ENCODE measurements around the gene RNF152. TPM values are rescaled to one million over a fixed set of nuclear protein-coding genes. Genes with fewer than 3 reads are reported as not detected.

The RNF152 gene
- total and polyA plus RNA-seq, 8 donors = 1.4 to 99.9 (median 16.1) TPM

DNA sequence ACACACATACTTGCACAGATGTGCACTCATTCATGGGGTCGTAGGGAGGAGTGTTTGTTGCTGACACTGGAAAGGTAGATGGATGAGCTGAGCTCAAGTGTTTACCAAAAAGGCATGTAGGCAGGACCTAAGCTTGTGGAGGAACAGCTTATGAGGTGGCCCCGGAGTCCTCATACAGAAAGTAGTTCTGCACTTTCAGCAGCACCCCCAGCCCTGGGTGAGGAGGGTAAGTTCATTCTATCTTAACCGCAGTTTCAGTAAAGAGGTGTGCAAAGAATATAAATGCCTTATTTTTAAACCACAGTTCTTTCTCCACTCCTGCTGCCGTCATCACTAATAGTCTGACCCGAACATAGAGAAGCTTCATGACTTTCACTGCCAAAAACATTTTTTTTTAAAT, 31.7 kb upstream of the RNF152 start:
- intact Hi-C loops (cut with DNase I; ENCODE audit: low total_unique reads) = no loop called here

DNA sequence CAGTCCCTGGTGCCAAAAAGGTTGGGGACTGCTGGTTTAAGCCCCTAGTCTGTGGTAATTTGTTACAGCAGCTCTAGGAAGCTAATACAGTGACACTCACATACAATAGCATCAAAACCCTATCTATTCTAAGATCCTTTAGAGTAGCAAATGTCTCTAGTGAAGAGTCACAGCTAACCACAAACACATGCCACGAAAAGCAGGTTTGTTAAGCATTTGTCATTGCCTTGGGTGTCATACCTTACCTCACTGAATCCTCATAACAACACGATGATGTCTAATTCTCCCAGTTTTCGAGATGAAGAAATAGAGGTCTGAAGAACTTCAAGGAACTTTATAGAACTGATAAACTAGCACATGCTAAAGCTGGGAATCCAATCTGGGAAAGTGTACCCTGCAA, 29.6 kb upstream of the RNF152 start:
- no peak overlapping the region for H3K27ac ChIP-seq
- H3K9me3 ChIP-seq = no peaks in the 10 kb centered on the region
- TF ChIP-seq, protein P1, sequence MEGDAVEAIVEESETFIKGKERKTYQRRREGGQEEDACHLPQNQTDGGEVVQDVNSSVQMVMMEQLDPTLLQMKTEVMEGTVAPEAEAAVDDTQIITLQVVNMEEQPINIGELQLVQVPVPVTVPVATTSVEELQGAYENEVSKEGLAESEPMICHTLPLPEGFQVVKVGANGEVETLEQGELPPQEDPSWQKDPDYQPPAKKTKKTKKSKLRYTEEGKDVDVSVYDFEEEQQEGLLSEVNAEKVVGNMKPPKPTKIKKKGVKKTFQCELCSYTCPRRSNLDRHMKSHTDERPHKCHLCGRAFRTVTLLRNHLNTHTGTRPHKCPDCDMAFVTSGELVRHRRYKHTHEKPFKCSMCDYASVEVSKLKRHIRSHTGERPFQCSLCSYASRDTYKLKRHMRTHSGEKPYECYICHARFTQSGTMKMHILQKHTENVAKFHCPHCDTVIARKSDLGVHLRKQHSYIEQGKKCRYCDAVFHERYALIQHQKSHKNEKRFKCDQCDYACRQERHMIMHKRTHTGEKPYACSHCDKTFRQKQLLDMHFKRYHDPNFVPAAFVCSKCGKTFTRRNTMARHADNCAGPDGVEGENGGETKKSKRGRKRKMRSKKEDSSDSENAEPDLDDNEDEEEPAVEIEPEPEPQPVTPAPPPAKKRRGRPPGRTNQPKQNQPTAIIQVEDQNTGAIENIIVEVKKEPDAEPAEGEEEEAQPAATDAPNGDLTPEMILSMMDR (IDR thresholded peaks at IDR 0.05) = no peak
- TF ChIP-seq POLR2AphosphoS5 (IDR thresholded peaks at IDR 0.05) = no peak
- no peak for TF ChIP-seq EP300 (IDR thresholded peaks at IDR 0.05)
- intact Hi-C loops (cut with DNase I; ENCODE audit: low total_unique reads) = no loop called here
- no peaks in the 10 kb centered on the region for H3K36me3 ChIP-seq
- no peak for DNase-seq
- no peak overlapping the region for H3K4me3 ChIP-seq
- 87 to 93% (median 89%) methylated on average over 3 of the region's 3 CpGs for WGBS, 5 donors
- H3K27me3 ChIP-seq = no peaks in the 10 kb centered on the region
- H3K4me1 ChIP-seq = no peaks in the 10 kb centered on the region

More for the DNA sequence above, 31.7 kb upstream of the RNF152 start:
- DNase-seq = no peak
- WGBS, 5 donors = 39 to 78% (median 56%) methylated on average over 5 of the region's 5 CpGs
- Histone ChIP-seq H3K9me3 (no peaks in the 10 kb centered on the region), H3K36me3 (no peaks in the 10 kb centered on the region), H3K4me1 (no peaks in the 10 kb centered on the region), H3K27ac (no peak overlapping the region), H3K4me3 (no peak overlapping the region), H3K27me3 (no peaks in the 10 kb centered on the region)
- TF ChIP-seq, protein P1 (IDR thresholded peaks at IDR 0.05) = no peak
- TF ChIP-seq POLR2AphosphoS5 (IDR thresholded peaks at IDR 0.05) = no peak
- TF ChIP-seq POLR2A (IDR thresholded peaks at IDR 0.05) = no peak
- TF ChIP-seq EP300 (IDR thresholded peaks at IDR 0.05) = no peak

DNA sequence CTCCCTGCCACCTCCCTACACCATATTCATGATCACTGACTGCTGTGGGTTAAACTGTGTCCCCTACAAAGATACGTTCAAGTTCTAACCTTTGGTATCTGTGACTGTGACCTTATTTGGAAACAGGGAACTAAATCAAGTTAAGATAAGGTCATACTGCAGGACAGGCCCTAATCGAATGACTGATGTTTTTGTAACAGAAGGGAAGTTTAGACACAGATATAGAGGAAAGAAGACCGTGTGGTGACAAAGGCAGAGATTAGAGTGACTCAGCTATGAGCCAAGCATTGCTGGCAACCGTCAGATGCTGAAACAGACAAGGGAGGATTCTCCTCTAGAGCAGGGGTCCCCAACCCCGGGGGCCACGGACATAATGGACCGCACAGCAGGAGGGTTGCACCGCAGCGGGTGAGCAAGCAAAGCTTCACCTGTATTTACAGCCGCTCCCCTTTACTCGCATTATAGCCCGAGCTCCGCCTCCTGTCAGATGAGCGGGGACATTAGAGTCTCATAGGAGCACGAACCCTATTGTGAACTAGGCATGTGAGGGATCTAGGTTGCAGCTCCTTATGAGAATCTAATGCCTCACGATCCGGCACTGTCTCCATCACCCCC, 28.9 kb upstream of the RNF152 start:
- WGBS, 5 donors = 62 to 74% (median 73%) methylated on average over 17 of the region's 17 CpGs
- Histone ChIP-seq H3K4me3 (no peak overlapping the region), H3K36me3 (no peaks in the 10 kb centered on the region), H3K27ac (no peak overlapping the region), H3K27me3 (no peaks in the 10 kb centered on the region), H3K9me3 (no peaks in the 10 kb centered on the region), H3K4me1 (no peaks in the 10 kb centered on the region)
- TF ChIP-seq EP300 (IDR thresholded peaks at IDR 0.05) (no peak), POLR2AphosphoS5 (IDR thresholded peaks at IDR 0.05) (no peak), POLR2A (IDR thresholded peaks at IDR 0.05) (no peak)
- TF ChIP-seq, protein P1 (IDR thresholded peaks at IDR 0.05) = no peak
- intact Hi-C loops (cut with DNase I; ENCODE audit: low total_unique reads) = no loop called here
- DNase-seq = no peak

DNA sequence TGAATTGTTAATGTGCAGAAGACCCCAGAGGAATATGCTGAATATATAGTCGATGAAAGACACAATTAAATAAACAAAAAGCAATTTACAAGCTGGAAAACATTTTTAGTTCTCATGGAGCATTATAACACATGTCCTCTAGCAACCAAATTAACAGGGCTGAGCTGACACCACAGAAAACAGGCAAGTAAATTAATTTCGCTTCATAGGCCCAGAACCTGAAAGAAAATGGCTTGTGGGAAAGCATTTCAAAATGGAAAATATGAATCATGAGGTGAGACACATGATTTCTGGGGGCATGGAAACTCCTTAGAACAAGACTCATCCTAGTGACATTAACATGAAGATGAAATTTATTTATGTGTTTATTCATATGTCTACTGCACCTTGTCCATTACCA, 25.0 kb upstream of the RNF152 start:
- H3K4me1 ChIP-seq = no peaks in the 10 kb centered on the region
- H3K4me3 ChIP-seq = no peak overlapping the region
- WGBS, 5 donors = 76 to 84% (median 81%) methylated on average over 2 of the region's 2 CpGs
- no peaks in the 10 kb centered on the region for H3K36me3 ChIP-seq
- no peaks in the 10 kb centered on the region for H3K9me3 ChIP-seq
- no peak for DNase-seq
- intact Hi-C loops (cut with DNase I; ENCODE audit: low total_unique reads) = no loop called here
- TF ChIP-seq POLR2A (IDR thresholded peaks at IDR 0.05) = no peak
- TF ChIP-seq EP300 (IDR thresholded peaks at IDR 0.05) = no peak
- TF ChIP-seq POLR2AphosphoS5 (IDR thresholded peaks at IDR 0.05) = no peak
- TF ChIP-seq, protein P1 (IDR thresholded peaks at IDR 0.05) = no peak
- no peaks in the 10 kb centered on the region for H3K27me3 ChIP-seq
- H3K27ac ChIP-seq = no peak overlapping the region

Measured in stomach (tissue), 9 donors.